Transverse colon (tissue), 4 donors: Measurements from ENCODE around the gene ZFAND3. TPM values are rescaled to one million over a fixed set of nuclear protein-coding genes. Genes with fewer than 3 reads are reported as not detected.

Experiments used
- DNase-seq: peaks from one replicate; pipeline ENCODE4 v3.0.0-alpha.2; 2019
- H3K27ac ChIP-seq, 4 donors: fragments of 200-600 bp; sonication (generic); 2 replicates each; pipeline ENCODE4 v1.5.1; 2016 to 2018; ENCODE audit warnings: inconsistent platforms in 4 of 4
- H3K27me3 ChIP-seq: fragments of 200-600 bp; sonication (generic); 2 replicates; pipeline ENCODE4 v1.5.1; 2017; ENCODE audit warnings: inconsistent platforms
- H3K36me3 ChIP-seq, 4 donors: fragments of 200-600 bp; sonication (generic); 2 replicates each; pipeline ENCODE4 v1.5.1; 2017 to 2019; ENCODE audit warnings: inconsistent platforms in 4 of 4
- H3K4me1 ChIP-seq, 4 donors: fragments of 200-600 bp; sonication (generic); 2 replicates each; pipeline ENCODE4 v1.5.1; 2017 to 2020; ENCODE audit warnings: inconsistent platforms in 4 of 4
- H3K4me3 ChIP-seq, 4 donors: fragments of 200-600 bp; sonication (generic); 1 replicate in 1 of 4; 2 replicates in 3 of 4; pipeline versions ENCODE4 v1.5.1 to v1.6.1; 2017 to 2019; ENCODE audit warnings: inconsistent platforms in 4 of 4
- H3K9me3 ChIP-seq, 2 donors: fragments of 200-600 bp; sonication (generic); 2 replicates each; pipeline ENCODE4 v1.5.1; 2017 to 2019; ENCODE audit warnings: inconsistent platforms in 2 of 2
- EP300 ChIP-seq: sonication (generic); formaldehyde crosslinking; IDR thresholded peaks from one replicate; pipeline ENCODE4 v1.6.1; 2017; ENCODE audit warnings: antibody characterized with exemption, low read depth
- POLR2A ChIP-seq: fragments of 450-650 bp; IDR thresholded peaks from one replicate; pipeline ENCODE4 v1.6.1; 2016; ENCODE audit warnings: antibody characterized with exemption, mild to moderate bottlenecking, moderate library complexity
- POLR2AphosphoS5 ChIP-seq, 3 donors: sonication (generic); formaldehyde crosslinking; IDR thresholded peaks; one replicate each; pipeline ENCODE4 v1.6.1; 2016; ENCODE audit warnings: antibody characterized with exemption in 3 of 3
- WGBS, 2 donors: methylation state at CpG; one replicate each; pipeline ENCODE4 v1.1.5; 2018; ENCODE audit warnings: low coverage in 1 of 2; 5-methylcytosine and 5-hydroxymethylcytosine counted together
- in situ Hi-C, 4 donors: fragments of 200-750 bp; cut with MboI; loops; one replicate each; pipeline versions ENCODE4 v1.15.0 to v1.15.1; 2017; ENCODE audit warnings: low sequenced_read_pairs in 3 of 4, low pct_ligation_motif_present in 1 of 4, low pct_unique_long_range_greater_than_20kb in 1 of 4
- intact Hi-C: fragments of 100-400 bp; cut with DNase I; formaldehyde crosslinking; loops from one replicate; pipeline ENCODE4 v1.15.1; 2023; ENCODE audit warnings: low total_unique reads
- total RNA-seq, 4 donors: library from RNA; depleted of rRNA; stranded (reverse); fragments of >200 nt; gene quantifications; one replicate each; pipeline ENCODE4 v1.1.0, GENCODE V29; 2016
- TF ChIP-seq, protein P1 (sequence below), 5 experiments: fragments of 200-600 bp in 3 of 5; fragments of 450-650 bp in 2 of 5; sonication (generic) in 3 of 5; IDR thresholded peaks; 1 replicate in 2 of 5; 2 replicates in 3 of 5; pipeline ENCODE4 v1.5.1; 2016 to 2017; ENCODE audit warnings: antibody characterized with exemption in 5 of 5, inconsistent platforms in 3 of 5, mild to moderate bottlenecking in 2 of 5, moderate library complexity in 1 of 5

ZFAND3 gene
- total RNA-seq, 4 donors from 2014 or later = 20.5 to 83.4 (median 36.5) TPM

- intact Hi-C loops (no loop called here), in situ Hi-C loops (no loop called here)
- H3K27ac ChIP-seq = no peak overlapping the region
- no peak for DNase-seq
- peaks cover 0 to 5% of the 10 kb centered on the region in 2 donors for H3K9me3 ChIP-seq
- no peaks in the 10 kb centered on the region for H3K36me3 ChIP-seq
- WGBS, 2 donors = 67 to 100% methylated on average over 2 to 3 of the region's 3 CpGs
- TF ChIP-seq POLR2A (no peak), EP300 (no peak), POLR2AphosphoS5 (IDR thresholded peaks at IDR 0.05) (no peak)
- TF ChIP-seq, protein P1, sequence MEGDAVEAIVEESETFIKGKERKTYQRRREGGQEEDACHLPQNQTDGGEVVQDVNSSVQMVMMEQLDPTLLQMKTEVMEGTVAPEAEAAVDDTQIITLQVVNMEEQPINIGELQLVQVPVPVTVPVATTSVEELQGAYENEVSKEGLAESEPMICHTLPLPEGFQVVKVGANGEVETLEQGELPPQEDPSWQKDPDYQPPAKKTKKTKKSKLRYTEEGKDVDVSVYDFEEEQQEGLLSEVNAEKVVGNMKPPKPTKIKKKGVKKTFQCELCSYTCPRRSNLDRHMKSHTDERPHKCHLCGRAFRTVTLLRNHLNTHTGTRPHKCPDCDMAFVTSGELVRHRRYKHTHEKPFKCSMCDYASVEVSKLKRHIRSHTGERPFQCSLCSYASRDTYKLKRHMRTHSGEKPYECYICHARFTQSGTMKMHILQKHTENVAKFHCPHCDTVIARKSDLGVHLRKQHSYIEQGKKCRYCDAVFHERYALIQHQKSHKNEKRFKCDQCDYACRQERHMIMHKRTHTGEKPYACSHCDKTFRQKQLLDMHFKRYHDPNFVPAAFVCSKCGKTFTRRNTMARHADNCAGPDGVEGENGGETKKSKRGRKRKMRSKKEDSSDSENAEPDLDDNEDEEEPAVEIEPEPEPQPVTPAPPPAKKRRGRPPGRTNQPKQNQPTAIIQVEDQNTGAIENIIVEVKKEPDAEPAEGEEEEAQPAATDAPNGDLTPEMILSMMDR (IDR thresholded peaks at IDR 0.05) = no peak
- H3K4me3 ChIP-seq = no peak overlapping the region
- no peaks in the 10 kb centered on the region for H3K27me3 ChIP-seq
- H3K4me1 ChIP-seq = peaks cover 0 to 22% (median 2%) of the 10 kb centered on the region in 4 donors
Measured at GRCh38 chr6:37874726-37875125, 55.2 kb downstream of the ZFAND3 start.

DNA sequence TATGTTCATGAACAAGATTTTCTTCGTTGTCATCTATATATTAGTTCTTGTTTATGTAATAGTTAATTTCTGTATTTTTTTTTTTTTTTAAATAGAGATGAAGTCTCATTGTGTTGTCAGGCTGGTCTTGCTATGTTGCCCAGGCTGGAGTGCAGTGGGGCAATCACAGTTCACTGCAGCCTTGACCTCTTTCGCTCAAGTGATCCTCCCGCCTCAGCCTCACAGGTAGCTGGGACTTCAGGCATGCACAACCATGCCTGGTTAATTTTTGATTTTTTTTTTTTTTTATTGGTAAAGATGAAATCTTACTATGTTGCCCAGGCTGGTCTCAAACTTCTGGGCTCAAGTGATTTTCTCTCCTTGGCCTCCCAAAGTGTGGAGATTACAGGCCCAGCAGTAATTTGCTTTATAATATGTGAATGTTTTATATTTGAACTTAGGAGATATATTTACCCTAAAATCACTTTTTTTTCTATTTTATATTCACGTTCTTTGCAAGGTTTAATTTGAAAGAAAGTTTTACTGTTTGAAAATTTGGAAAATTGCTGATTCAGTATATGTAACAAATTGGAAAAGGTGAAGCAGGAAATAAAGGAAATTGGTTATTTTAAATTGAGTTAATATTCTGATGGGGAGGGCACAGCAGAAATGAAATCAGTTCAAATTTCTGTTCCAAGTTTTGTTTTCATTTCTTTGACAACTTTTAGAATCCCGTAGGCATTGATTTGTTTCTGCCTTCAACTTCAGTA, 56.2 kb downstream of the ZFAND3 start:
- H3K27me3 ChIP-seq = no peaks in the 10 kb centered on the region
- H3K9me3 ChIP-seq = peaks cover 0 to 5% of the 10 kb centered on the region in 2 donors
- no peak overlapping the region for H3K27ac ChIP-seq
- no peak for DNase-seq
- TF ChIP-seq POLR2A (no peak), EP300 (no peak), POLR2AphosphoS5 (IDR thresholded peaks at IDR 0.05) (no peak)
- TF ChIP-seq, protein P1 (IDR thresholded peaks at IDR 0.05) = no peak
- no peaks in the 10 kb centered on the region for H3K36me3 ChIP-seq
- H3K4me3 ChIP-seq = no peak overlapping the region
- in situ Hi-C loops = no loop called here
- 85 to 94% methylated on average over 5 of the region's 5 CpGs for WGBS, 2 donors
- intact Hi-C loops = no loop called here
- peaks cover 0 to 22% (median 2%) of the 10 kb centered on the region in 4 donors for H3K4me1 ChIP-seq

DNA sequence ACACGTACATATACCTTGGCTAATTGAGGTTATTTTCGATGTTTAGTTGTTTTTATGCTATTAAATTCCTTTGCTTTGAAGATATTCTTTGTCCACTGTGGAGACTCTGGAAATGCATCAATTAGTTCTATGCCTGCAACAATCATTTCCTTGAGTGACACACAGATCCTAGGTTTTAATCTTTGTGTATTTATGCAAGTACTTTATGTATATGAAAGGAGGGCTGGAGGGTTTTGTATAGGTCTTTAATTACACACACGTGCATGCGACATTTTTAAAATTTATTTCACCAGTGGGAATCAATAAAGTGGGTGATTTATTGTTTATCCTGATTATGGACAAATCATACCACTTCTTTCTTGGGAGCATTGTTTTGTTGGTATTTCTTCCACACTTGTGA, 57.3 kb downstream of the ZFAND3 start:
- in situ Hi-C loops (no loop called here), intact Hi-C loops (no loop called here)
- Histone ChIP-seq H3K27me3 (no peaks in the 10 kb centered on the region), H3K9me3 (no peaks in the 10 kb centered on the region), H3K4me1 (peaks cover 0 to 29% (median 6%) of the 10 kb centered on the region in 4 donors), H3K4me3 (no peak overlapping the region), H3K27ac (no peak overlapping the region), H3K36me3 (no peaks in the 10 kb centered on the region)
- no peak for TF ChIP-seq EP300
- TF ChIP-seq POLR2AphosphoS5 (IDR thresholded peaks at IDR 0.05) = no peak
- TF ChIP-seq, protein P1 (IDR thresholded peaks at IDR 0.05) = no peak
- no peak for TF ChIP-seq POLR2A
- no peak for DNase-seq
- WGBS, 2 donors = 86 to 89% methylated on average over 4 of the region's 4 CpGs

- no peak for DNase-seq
- in situ Hi-C loops (no loop called here), intact Hi-C loops (no loop called here)
- no peaks in the 10 kb centered on the region for H3K27me3 ChIP-seq
- TF ChIP-seq, protein P1 (IDR thresholded peaks at IDR 0.05) = no peak
- TF ChIP-seq POLR2A = no peak
- no peak for TF ChIP-seq POLR2AphosphoS5 (IDR thresholded peaks at IDR 0.05)
- TF ChIP-seq EP300 = no peak
- H3K9me3 ChIP-seq = no peaks in the 10 kb centered on the region
- peaks cover 0 to 37% (median 12%) of the 10 kb centered on the region in 4 donors for H3K4me1 ChIP-seq
- H3K27ac ChIP-seq = no peak overlapping the region
- H3K36me3 ChIP-seq = no peaks in the 10 kb centered on the region
- 84 to 89% methylated on average over 6 of the region's 6 CpGs for WGBS, 2 donors
- H3K4me3 ChIP-seq = no peak overlapping the region
Measured at GRCh38 chr6:37877373-37878149, 58.0 kb downstream of the ZFAND3 start.
